ENCODE results near the gene EXOC1.
"Not testable (repeated sequence)": the region's sequence is repeated elsewhere in the genome, so short reads cannot be mapped to it uniquely, and the experiment has no call there.

Gene EXOC1

GRCh38 chr4:55826986-55827385 is 26.5 kb upstream of the EXOC1 start:
- Histone ChIP-seq H3K9me3 (no peaks in the 10 kb centered on the region), H3K4me3 (no peak overlapping the region), H3K27me3 (no peaks in the 10 kb centered on the region), H3K9ac (no peak overlapping the region), H3K27ac (no peak overlapping the region), H3K36me3 (no peaks in the 10 kb centered on the region), H3K4me1 (no peaks in the 10 kb centered on the region), H3K4me2 (no peak overlapping the region), H4K20me1 (no peaks in the 10 kb centered on the region)
- no peak for TF ChIP-seq Cebpa-rat (IDR thresholded peaks at IDR 0.05)

DNA sequence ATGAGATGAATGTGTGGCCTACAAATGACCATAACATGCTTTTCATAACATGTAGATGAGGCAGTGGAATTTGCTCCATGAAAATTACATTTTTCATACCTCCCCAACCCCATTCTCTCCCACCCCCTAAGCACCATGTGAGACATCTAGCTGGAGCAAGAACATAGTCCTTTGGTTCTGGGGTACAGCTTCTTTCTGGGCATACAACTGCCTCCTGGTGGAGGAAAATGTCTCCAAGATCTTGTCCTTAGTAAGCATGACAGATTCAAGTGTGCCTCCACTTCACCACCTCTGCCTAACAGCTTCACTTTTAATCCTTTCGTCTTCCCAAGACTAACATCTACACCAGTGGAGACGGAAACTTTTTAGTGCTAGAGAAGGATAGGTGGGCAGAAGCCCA is 25.9 kb upstream of the EXOC1 start:
- Histone ChIP-seq H3K9me3 (no peaks in the 10 kb centered on the region), H3K4me3 (no peak overlapping the region), H3K4me1 (no peaks in the 10 kb centered on the region), H3K27me3 (no peaks in the 10 kb centered on the region), H4K20me1 (no peaks in the 10 kb centered on the region), H3K4me2 (no peak overlapping the region), H3K36me3 (no peaks in the 10 kb centered on the region), H3K27ac (no peak overlapping the region), H3K9ac (no peak overlapping the region)
- TF ChIP-seq Cebpa-rat (IDR thresholded peaks at IDR 0.05), result no peak

- Histone ChIP-seq H3K27me3 (no peaks in the 10 kb centered on the region), H3K9ac (no peak overlapping the region), H3K36me3 (no peaks in the 10 kb centered on the region), H3K9me3 (no peaks in the 10 kb centered on the region), H3K4me2 (no peak overlapping the region), H4K20me1 (no peaks in the 10 kb centered on the region), H3K4me1 (no peaks in the 10 kb centered on the region), H3K27ac (no peak overlapping the region), H3K4me3 (no peak overlapping the region)
- TF ChIP-seq Cebpa-rat (IDR thresholded peaks at IDR 0.05), result no peak
Observed at GRCh38 chr4:55830048-55830447, 23.4 kb upstream of the EXOC1 start.

- Histone ChIP-seq H3K4me3 (no peak overlapping the region), H3K9ac (no peak overlapping the region), H3K36me3 (no peaks in the 10 kb centered on the region), H3K4me1 (no peaks in the 10 kb centered on the region), H3K4me2 (no peak overlapping the region), H4K20me1 (no peaks in the 10 kb centered on the region), H3K9me3 (no peaks in the 10 kb centered on the region), H3K27ac (no peak overlapping the region), H3K27me3 (no peaks in the 10 kb centered on the region)
- no peak for TF ChIP-seq Cebpa-rat (IDR thresholded peaks at IDR 0.05)
Observed at GRCh38 chr4:55830716-55831115, 22.7 kb upstream of the EXOC1 start.

GRCh38 chr4:55834086-55834795 is 19.2 kb upstream of the EXOC1 start:
- H3K27ac ChIP-seq, result no peak overlapping the region
- TF ChIP-seq Cebpa-rat (IDR thresholded peaks at IDR 0.05), result no peak

GRCh38 chr4:55837903-55838302 is 15.5 kb upstream of the EXOC1 start:
- H3K4me2 ChIP-seq, result no peak overlapping the region
- H3K27ac ChIP-seq, result no peak overlapping the region
- no peaks in the 10 kb centered on the region for H3K27me3 ChIP-seq
- no peak overlapping the region for H3K9ac ChIP-seq
- peaks cover 13% of the 10 kb centered on the region for H3K9me3 ChIP-seq
- H3K4me3 ChIP-seq, result no peak overlapping the region
- H3K36me3 ChIP-seq, result no peaks in the 10 kb centered on the region
- no peaks in the 10 kb centered on the region for H3K4me1 ChIP-seq
- TF ChIP-seq Cebpa-rat (IDR thresholded peaks at IDR 0.05), result no peak
- H4K20me1 ChIP-seq, result no peaks in the 10 kb centered on the region

More at GRCh38 chr4:55834086-55834795, 19.2 kb upstream of the EXOC1 start:
- no peaks in the 10 kb centered on the region for H3K36me3 ChIP-seq
- no peak overlapping the region for H3K4me3 ChIP-seq
- H3K4me2 ChIP-seq, result no peak overlapping the region
- H3K9ac ChIP-seq, result no peak overlapping the region
- peaks cover 13% of the 10 kb centered on the region for H3K9me3 ChIP-seq
- no peaks in the 10 kb centered on the region for H3K27me3 ChIP-seq
- H4K20me1 ChIP-seq, result no peaks in the 10 kb centered on the region
- no peaks in the 10 kb centered on the region for H3K4me1 ChIP-seq

DNA sequence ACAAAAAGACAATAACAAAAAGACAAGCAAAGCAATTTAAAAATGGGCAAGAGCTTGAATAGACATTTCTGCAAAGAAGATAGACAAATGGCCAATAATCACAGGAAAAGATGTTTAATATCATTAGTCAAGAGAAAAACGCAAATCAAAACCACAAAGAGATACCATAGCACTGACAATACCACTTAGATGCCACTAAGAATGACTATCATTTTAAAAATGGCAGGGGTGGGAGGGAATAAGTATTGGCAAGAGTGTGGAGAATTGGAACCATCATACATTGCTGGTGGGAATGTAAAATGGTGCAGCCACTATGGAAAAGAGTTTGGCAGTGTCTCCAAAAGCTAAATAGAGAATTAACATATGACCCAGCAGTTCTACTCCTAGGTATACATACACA is 15.1 kb upstream of the EXOC1 start:
- no peak for TF ChIP-seq Cebpa-rat (IDR thresholded peaks at IDR 0.05)
- H3K27me3 ChIP-seq, result no peaks in the 10 kb centered on the region
- H3K9me3 ChIP-seq, result peaks cover 13% of the 10 kb centered on the region
- no peak overlapping the region for H3K4me3 ChIP-seq
- H3K36me3 ChIP-seq, result no peaks in the 10 kb centered on the region
- no peak overlapping the region for H3K27ac ChIP-seq
- H3K4me1 ChIP-seq, result no peaks in the 10 kb centered on the region
- H3K9ac ChIP-seq, result no peak overlapping the region
- H4K20me1 ChIP-seq, result no peaks in the 10 kb centered on the region
- H3K4me2 ChIP-seq, result no peak overlapping the region

DNA sequence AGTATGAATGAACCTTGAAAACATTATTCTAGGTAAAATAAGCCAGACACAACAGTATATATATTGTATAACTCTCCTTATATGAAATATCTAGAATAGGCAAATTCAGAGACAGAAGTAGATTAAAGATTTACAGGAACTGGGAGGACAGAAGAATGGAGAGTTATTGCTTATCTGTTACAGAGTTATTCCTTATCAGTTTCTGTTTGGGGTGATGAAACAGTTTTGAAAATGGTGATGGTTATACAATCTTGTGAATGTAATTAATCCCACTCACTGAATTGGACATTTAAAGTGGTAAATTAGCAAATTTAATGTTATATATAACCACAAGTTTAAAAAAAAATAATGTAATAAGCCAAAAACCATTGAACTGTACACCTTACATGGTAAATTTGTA is 14.5 kb upstream of the EXOC1 start:
- Histone ChIP-seq H3K27me3 (no peaks in the 10 kb centered on the region), H3K4me2 (no peak overlapping the region), H3K36me3 (no peaks in the 10 kb centered on the region), H3K4me3 (no peak overlapping the region), H4K20me1 (no peaks in the 10 kb centered on the region), H3K9me3 (peaks cover 13% of the 10 kb centered on the region), H3K27ac (no peak overlapping the region), H3K4me1 (no peaks in the 10 kb centered on the region), H3K9ac (no peak overlapping the region)
- TF ChIP-seq Cebpa-rat (IDR thresholded peaks at IDR 0.05), result no peak

DNA sequence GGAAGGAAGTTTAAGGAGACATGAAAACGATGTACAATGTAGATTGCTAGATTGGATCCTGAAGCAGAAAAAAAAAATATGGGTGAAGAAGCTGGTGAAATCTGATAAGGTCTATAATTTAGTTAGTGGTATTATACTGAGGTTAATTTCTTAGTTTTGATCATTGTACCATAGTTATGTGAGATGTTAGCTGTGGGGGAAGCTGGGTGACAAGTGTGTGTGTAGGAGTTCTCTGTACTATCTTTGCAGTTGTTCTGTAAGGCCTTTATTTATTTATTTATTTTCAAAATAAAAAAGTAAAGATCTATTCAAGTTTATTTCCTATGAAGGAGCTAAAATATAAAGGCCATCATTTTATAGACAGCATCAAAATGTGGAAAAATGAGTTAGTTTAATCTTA is 12.5 kb upstream of the EXOC1 start:
- Histone ChIP-seq H3K9ac (no peak overlapping the region), H3K4me1 (no peaks in the 10 kb centered on the region), H3K27me3 (no peaks in the 10 kb centered on the region), H3K4me3 (no peak overlapping the region), H3K4me2 (no peak overlapping the region), H3K36me3 (no peaks in the 10 kb centered on the region), H3K9me3 (peaks cover 13% of the 10 kb centered on the region), H4K20me1 (no peaks in the 10 kb centered on the region), H3K27ac (no peak overlapping the region)
- TF ChIP-seq Cebpa-rat (IDR thresholded peaks at IDR 0.05), result no peak

DNA sequence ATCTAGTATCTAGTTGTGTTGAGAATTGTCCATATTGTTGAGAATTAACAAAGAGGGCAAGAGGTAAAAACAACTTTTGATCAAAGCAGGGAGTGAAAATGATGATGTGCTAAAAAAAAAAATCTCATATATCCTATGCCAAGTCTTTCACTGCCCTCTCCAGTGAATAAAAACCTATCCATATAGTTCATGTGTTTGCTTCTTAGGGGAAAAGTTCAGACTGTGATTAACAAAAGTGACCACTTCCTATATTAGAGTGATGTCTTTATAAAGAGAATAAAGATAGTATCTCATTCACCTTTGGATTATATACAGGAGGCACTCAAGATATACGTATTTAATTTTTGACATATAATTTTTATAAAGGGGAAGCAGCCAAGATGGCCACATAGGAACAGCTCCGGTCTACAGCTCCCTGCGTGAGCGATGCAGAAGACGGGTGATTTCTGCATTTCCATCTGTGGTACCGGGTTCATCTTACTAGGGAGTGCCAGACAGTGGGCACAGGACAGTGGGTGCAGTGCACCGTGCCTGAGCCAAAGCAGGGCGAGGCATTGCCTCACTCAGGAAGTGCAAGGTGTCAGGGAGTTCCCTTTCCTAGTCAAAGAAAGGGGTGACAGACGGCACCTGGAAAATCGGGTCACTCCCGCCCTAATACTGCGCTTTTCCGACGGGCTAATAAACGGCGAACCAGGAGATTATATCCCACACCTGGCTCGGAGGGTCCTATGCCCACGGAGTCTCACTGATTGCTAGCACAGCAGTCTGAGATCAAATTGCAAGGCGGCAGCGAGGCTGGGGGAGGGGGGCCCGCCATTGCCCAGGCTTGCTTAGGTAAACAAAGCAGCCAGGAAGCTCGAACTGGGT is 11.8 kb upstream of the EXOC1 start:
- H3K4me2 ChIP-seq, H3K27me3 ChIP-seq, H3K27ac ChIP-seq, H3K4me3 ChIP-seq, H3K36me3 ChIP-seq, H3K9ac ChIP-seq, H3K4me1 ChIP-seq, H4K20me1 ChIP-seq: not testable (repeated sequence)
- H3K9me3 ChIP-seq, result peaks cover 13% of the 10 kb centered on the region

GRCh38 chr4:55842312-55842711 is 11.1 kb upstream of the EXOC1 start:
- not testable (repeated sequence) for H3K4me3 ChIP-seq, H3K4me2 ChIP-seq, H3K27me3 ChIP-seq, H3K27ac ChIP-seq, H4K20me1 ChIP-seq, H3K9ac ChIP-seq, H3K4me1 ChIP-seq, H3K36me3 ChIP-seq
- peaks cover 10% of the 10 kb centered on the region for H3K9me3 ChIP-seq
